Peyer's patch (tissue), 4 donors: Measurements from ENCODE around the gene TAF11L13.
"Not testable (repeated sequence)": the region's sequence is repeated elsewhere in the genome, so short reads cannot be mapped to it uniquely, and the experiment has no call there.

Experiments
- POLR2A ChIP-seq, 2 donors: fragments of 450-650 bp; IDR thresholded peaks; one replicate each; pipeline ENCODE4 v1.5.1; 2017; ENCODE audit warnings: antibody characterized with exemption in 2 of 2, mild to moderate bottlenecking in 2 of 2, moderate library complexity in 2 of 2
- TF ChIP-seq, protein P1 (sequence below), 6 experiments: fragments of 450-650 bp in 4 of 6; fragments of 200-600 bp in 2 of 6; sonication (generic) in 1 of 6; IDR thresholded peaks; one replicate each; pipeline ENCODE4 v1.5.1; 2017 to 2019; ENCODE audit warnings: antibody characterized with exemption in 6 of 6, mild to moderate bottlenecking in 3 of 6, moderate library complexity in 1 of 6

DNA sequence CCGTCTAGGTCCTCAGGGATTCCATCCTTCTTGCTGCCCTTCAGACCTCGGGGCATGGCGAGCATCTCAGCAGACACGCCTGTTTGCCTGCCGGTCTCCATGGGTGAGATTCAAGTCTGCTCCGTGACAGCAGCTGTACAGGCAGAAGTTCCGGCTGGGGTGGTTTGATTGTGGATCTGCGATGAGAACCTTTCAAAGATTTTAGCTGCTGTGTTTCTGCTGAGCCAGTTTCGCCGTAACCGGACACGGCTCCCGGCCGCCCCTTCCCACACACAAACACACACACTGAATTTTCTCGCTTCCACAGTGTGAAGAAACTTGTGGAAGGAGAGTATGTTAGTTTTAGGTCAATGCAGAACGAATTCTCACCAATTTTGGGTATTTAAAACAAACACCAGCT, 46.2 kb upstream of the TAF11L13 start, which contains the start of gene TAF11L7:
- TF ChIP-seq, protein P1, sequence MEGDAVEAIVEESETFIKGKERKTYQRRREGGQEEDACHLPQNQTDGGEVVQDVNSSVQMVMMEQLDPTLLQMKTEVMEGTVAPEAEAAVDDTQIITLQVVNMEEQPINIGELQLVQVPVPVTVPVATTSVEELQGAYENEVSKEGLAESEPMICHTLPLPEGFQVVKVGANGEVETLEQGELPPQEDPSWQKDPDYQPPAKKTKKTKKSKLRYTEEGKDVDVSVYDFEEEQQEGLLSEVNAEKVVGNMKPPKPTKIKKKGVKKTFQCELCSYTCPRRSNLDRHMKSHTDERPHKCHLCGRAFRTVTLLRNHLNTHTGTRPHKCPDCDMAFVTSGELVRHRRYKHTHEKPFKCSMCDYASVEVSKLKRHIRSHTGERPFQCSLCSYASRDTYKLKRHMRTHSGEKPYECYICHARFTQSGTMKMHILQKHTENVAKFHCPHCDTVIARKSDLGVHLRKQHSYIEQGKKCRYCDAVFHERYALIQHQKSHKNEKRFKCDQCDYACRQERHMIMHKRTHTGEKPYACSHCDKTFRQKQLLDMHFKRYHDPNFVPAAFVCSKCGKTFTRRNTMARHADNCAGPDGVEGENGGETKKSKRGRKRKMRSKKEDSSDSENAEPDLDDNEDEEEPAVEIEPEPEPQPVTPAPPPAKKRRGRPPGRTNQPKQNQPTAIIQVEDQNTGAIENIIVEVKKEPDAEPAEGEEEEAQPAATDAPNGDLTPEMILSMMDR (IDR thresholded peaks at IDR 0.05): not testable (repeated sequence)
- not testable (repeated sequence) for TF ChIP-seq POLR2A (IDR thresholded peaks at IDR 0.05)
